ENCODE measurements around the gene CCDC91. TPM values are rescaled to one million over a fixed set of nuclear protein-coding genes. Genes with fewer than 3 reads are reported as not detected.
"Not testable (repeated sequence)": the region's sequence is repeated elsewhere in the genome, so short reads cannot be mapped to it uniquely, and the experiment has no call there.

Gene CCDC91
- total RNA-seq, 1 donor: 21.0 TPM

- DNase-seq (ENCODE audit: low read depth in 2 of 3, low spot score in 2 of 3): no peak
These were observed 88.2 kb downstream of the CCDC91 start for GRCh38 chr12:28278499-28278898.

GRCh38 chr12:28278960-28279359, 88.7 kb downstream of the CCDC91 start:
- DNase-seq (ENCODE audit: low read depth in 2 of 3, low spot score in 2 of 3): no peak

- no peak for DNase-seq (ENCODE audit: low read depth in 2 of 3, low spot score in 2 of 3)
These were observed 96.1 kb downstream of the CCDC91 start for GRCh38 chr12:28286352-28286751.

- DNase-seq (ENCODE audit: low read depth in 2 of 3, low spot score in 2 of 3): peak in 2 of 3 donors; percentile 1 to 29
These were observed 100.0 kb downstream of the CCDC91 start for GRCh38 chr12:28290262-28290661.

- no peak for DNase-seq (ENCODE audit: low read depth in 2 of 3, low spot score in 2 of 3)
These were observed 102.4 kb downstream of the CCDC91 start for GRCh38 chr12:28292699-28293098.

GRCh38 chr12:28294300-28294699, 104.0 kb downstream of the CCDC91 start:
- peak in 1 of 3 donors; percentile 4 for DNase-seq (ENCODE audit: low read depth in 2 of 3, low spot score in 2 of 3)

- no peak for DNase-seq (ENCODE audit: low read depth in 2 of 3, low spot score in 2 of 3)
These were observed 106.0 kb downstream of the CCDC91 start for GRCh38 chr12:28296287-28296686.

DNA sequence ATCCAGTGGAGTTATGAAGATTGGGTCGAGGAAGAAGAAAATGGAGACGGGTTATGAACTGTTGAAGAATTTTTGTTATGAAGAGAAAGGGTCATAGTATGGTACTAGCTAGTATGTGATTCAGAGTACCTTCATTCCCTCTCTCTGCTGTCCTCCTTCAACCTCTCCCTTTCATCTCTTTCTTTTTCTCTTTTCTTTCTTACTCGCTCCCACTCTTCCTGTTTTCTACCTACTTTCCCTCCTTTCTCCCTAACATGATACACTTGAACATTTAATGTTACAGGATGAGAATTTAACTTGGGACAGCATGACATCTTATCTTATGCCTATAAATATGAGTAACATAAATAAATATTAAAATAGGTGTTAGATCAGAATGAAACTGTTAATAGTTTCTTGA, 112.9 kb downstream of the CCDC91 start:
- DNase-seq (ENCODE audit: low read depth in 2 of 3, low spot score in 2 of 3): no peak

DNA sequence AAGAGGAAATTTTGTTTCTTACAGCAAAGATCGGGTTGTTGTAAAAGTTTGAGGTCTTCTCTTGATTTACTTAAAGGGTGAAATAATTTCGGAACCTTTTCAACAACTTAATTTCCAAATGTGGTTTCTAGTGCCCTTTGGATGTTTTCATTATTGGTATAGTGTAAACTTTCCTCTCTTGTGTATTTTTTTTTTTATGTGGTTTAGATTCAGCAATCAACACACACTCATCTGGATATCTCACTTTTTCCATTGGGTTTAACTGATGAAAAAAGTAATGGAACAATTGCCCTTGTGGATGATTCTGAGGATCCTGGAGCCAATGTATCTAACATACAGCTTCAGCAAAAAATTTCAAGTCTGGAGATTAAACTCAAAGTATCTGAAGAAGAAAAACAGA, 116.3 kb downstream of the CCDC91 start:
- DNase-seq (ENCODE audit: low read depth in 2 of 3, low spot score in 2 of 3): no peak

DNA sequence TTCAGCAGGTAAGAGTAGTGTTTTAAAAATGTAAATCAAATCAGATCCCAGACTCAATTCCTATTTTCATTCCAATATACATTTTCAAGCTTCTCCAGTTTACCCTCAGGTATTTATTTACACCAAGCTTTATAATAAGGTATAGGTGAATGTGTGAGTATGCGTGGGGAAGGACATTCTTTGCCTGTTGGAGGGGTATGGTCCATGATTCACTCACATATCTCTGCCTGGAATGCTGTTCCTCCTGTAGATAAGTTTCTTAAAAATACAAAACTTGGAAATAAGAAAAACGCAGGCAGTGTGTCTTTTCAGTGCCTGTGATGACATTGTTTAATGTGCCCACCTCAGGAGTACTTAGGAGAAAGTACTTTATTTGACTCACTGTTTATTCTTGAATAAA, 118.6 kb downstream of the CCDC91 start:
- DNase-seq (ENCODE audit: low read depth in 2 of 3, low spot score in 2 of 3): no peak

DNA sequence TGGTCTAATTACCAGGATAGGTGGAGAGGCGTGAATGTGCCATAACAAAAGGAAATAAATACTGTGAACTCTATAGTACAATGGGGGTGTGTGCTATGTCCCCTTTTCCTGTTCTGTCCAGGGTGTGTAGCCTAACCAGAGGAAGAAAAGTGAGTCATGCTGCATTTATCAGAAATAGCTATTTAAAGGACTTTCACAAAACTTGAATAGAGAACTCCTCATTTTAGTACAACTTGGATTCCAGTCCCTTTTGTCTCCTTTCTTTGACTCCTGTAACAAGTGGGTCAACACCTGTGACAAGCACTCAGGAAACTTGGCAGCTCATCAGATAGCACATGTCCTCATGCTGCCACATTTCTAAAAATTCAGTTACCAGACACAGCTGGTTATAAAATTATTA, 123.4 kb downstream of the CCDC91 start:
- DNase-seq (ENCODE audit: low read depth in 2 of 3, low spot score in 2 of 3): no peak

GRCh38 chr12:28316049-28316448, 125.8 kb downstream of the CCDC91 start:
- peak in 1 of 3 donors; percentile 4 for DNase-seq (ENCODE audit: low read depth in 2 of 3, low spot score in 2 of 3)

DNA sequence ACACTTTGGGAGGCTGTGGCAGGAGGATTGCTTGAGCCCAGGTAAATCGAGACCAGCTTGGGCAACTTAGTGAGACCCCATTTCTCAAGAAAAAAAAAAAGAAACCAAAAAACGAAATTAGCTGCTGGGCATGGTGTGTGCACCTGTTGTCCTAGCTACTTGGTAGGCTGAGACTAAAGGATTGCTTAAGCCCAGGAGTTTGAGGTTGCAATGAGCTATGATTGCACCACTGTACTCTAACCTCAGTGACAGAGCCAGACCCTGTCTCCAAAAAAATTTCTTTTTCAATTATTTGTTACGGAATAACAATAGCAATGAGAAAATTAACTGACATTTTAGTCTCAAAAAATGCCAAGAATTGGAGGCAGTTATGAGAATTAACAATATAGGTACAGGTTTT, 128.0 kb downstream of the CCDC91 start:
- no peak for DNase-seq (ENCODE audit: low read depth in 2 of 3, low spot score in 2 of 3)

- DNase-seq (ENCODE audit: low read depth in 2 of 3, low spot score in 2 of 3): no peak
These were observed 130.1 kb downstream of the CCDC91 start for GRCh38 chr12:28320353-28320752.

DNA sequence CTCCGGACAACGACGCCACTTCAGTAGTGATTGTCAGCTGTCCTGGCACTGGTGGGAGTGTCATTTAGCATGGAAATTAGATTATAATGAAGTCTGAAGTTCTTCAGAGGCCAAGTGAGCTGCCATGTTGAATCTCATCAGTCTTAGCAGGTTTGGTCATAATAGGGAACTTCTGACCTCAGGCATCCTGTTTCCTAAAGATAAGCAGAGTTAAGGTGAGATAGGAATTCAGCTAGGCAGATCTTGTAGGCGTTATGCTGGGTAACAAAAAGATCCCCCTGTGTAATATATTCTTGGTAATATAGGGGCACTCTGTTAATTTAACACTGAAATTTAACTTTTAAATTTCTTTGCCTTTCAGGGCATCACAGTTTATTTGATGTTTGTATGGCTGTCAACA, 137.5 kb downstream of the CCDC91 start:
- DNase-seq (ENCODE audit: low read depth in 2 of 3, low spot score in 2 of 3): no peak

DNA sequence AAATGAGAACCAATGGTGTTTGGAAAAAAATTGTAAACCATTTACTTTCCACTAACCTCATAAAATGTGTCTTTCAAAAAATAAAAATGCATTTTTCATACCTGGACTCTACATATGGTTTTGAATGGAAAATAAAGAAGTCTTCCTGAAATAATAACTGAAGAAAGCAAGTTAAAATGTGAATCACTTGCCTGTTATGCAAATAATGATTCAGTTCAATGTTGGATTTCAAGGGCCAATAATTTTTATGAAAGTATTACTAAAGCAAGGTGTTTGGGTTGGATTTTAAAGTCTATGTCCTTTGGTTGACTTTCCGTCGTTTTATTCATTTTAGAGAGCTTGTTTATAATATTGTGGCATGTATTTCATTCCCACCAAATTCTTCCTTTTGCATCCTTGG, 138.7 kb downstream of the CCDC91 start:
- no peak for DNase-seq (ENCODE audit: low read depth in 2 of 3, low spot score in 2 of 3)

GRCh38 chr12:28329727-28330126, 139.5 kb downstream of the CCDC91 start:
- DNase-seq (ENCODE audit: low read depth in 2 of 3, low spot score in 2 of 3): not testable (repeated sequence)

GRCh38 chr12:28330232-28330631, 140.0 kb downstream of the CCDC91 start:
- DNase-seq (ENCODE audit: low read depth in 2 of 3, low spot score in 2 of 3): not testable (repeated sequence)

DNA sequence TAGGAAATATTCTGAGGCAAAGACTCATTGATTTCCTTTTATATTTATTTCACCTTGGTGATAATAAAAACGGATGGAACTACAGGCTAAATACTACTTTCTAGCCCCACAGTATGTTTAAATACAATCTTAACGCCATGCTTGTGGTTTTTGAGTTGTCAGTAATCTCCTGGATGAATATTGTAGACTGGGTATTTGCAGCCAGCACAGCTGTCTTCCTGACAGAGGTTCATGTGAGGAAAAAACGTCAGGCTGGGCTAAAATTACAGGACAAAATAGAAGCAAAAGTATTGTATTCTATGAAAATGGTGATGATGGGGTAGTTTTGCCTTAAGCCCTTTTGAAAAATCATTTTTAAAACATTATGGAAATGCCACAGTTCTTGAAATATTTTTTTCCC, 140.9 kb downstream of the CCDC91 start:
- DNase-seq (ENCODE audit: low read depth in 2 of 3, low spot score in 2 of 3): no peak

GRCh38 chr12:28340261-28341045, 150.2 kb downstream of the CCDC91 start:
- no peak for DNase-seq (ENCODE audit: low read depth in 2 of 3, low spot score in 2 of 3)

DNA sequence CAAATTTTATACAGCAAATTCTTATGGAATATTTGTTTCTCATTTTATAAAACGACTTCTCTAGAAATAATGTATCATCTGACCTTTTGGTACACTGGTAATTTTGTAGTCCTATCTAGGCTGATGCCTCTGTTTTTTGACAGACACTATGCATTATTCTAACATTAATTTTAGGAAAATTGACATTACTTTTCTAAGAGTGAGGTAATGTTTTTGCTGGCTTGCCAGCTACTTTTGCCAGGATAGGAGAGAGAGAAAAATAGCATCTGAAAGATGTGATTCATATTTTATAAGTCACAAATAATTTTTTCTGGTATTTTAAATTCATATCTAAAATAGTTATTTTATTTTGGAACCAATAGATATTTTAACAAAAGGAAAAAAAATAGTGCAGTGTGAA, 153.5 kb downstream of the CCDC91 start:
- no peak for DNase-seq (ENCODE audit: low read depth in 2 of 3, low spot score in 2 of 3)

GRCh38 chr12:28346567-28346966, 156.3 kb downstream of the CCDC91 start:
- DNase-seq (ENCODE audit: low read depth in 2 of 3, low spot score in 2 of 3): no peak

DNA sequence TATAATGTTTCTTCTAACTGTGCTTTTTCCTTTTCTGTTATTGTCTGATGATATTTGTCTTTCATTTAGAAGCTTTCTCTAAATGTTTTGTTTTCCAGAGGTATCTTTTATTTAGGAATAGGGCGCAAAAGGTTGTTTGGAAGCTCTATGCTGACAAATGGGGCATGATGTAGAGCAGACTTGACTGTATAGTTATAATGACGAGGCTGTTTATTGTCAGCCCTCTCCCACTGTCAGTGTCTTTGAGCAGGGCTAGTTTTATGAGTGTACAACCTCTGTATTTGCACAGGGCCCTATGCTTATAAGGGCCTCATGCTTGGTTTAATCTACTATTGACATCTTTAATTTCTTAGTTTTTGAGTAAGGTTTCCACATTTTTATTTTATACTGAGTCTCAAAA, 158.9 kb downstream of the CCDC91 start:
- DNase-seq (ENCODE audit: low read depth in 2 of 3, low spot score in 2 of 3): no peak
